Measurements from ENCODE around the gene LRRC15.

LRRC15 gene

GRCh38 chr3:194315088-194315964 is 54.2 kb downstream of the LRRC15 start:
- peak; percentile 88 for DNase-seq (ENCODE audit: low spot score)

- no peak for DNase-seq (ENCODE audit: low spot score)
Observed at GRCh38 chr3:194314388-194315068, 55.0 kb downstream of the LRRC15 start.

GRCh38 chr3:194313560-194314387 is 55.8 kb downstream of the LRRC15 start:
- DNase-seq (ENCODE audit: low spot score): no peak

- no peak for DNase-seq (ENCODE audit: low spot score)
Observed at GRCh38 chr3:194312743-194313281, 56.7 kb downstream of the LRRC15 start.

- no peak for DNase-seq (ENCODE audit: low spot score)
Observed at GRCh38 chr3:194312186-194312742, 57.3 kb downstream of the LRRC15 start.

- DNase-seq (ENCODE audit: low spot score): no peak
Observed at GRCh38 chr3:194311000-194311399, 58.5 kb downstream of the LRRC15 start.

GRCh38 chr3:194310060-194310835 is 59.3 kb downstream of the LRRC15 start:
- DNase-seq (ENCODE audit: low spot score): no peak

GRCh38 chr3:194308601-194309449 is 60.7 kb downstream of the LRRC15 start:
- no peak for DNase-seq (ENCODE audit: low spot score)

- DNase-seq (ENCODE audit: low spot score): no peak
Observed at GRCh38 chr3:194307849-194308248, 61.7 kb downstream of the LRRC15 start.

GRCh38 chr3:194306771-194307640 is 62.5 kb downstream of the LRRC15 start:
- DNase-seq (ENCODE audit: low spot score): no peak

GRCh38 chr3:194306109-194306686 is 63.3 kb downstream of the LRRC15 start:
- no peak for DNase-seq (ENCODE audit: low spot score)

- no peak for DNase-seq (ENCODE audit: low spot score)
Observed at GRCh38 chr3:194305356-194306108, 64.0 kb downstream of the LRRC15 start.
